Measurements from ENCODE around the gene OST4. TPM values are rescaled to one million over a fixed set of nuclear protein-coding genes. Genes with fewer than 3 reads are reported as not detected.
"Not testable (repeated sequence)": the region's sequence is repeated elsewhere in the genome, so short reads cannot be mapped to it uniquely, and the experiment has no call there.

The OST4 gene
- total RNA-seq, 4 donors from 2014 or later, result 92.7 to 320 (median 202) TPM

DNA sequence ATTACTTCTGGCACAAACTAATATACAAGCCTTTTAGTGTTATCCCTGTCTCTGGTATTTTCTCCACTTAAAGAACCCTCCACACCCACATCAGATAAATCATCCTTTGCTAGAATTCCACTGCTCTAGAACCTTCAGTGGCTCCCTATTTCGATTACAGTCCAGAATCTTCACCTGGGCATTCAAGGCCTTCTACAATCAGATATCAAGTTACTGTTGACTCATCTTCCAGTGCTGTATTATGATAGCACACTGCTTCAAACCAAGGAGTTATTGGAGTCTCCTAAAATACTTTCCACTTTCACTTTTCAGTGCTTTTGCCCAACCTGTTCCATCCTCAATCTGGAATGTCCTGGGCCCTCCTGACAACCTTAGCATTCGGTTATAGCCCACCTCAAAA is 44.1 kb upstream of the OST4 start:
- TF ChIP-seq POLR2AphosphoS5 (IDR thresholded peaks at IDR 0.05) (no peak), POLR2A (IDR thresholded peaks at IDR 0.05) (no peak), EP300 (IDR thresholded peaks at IDR 0.05; ENCODE audit: low read depth) (no peak)
- TF ChIP-seq, protein P1, sequence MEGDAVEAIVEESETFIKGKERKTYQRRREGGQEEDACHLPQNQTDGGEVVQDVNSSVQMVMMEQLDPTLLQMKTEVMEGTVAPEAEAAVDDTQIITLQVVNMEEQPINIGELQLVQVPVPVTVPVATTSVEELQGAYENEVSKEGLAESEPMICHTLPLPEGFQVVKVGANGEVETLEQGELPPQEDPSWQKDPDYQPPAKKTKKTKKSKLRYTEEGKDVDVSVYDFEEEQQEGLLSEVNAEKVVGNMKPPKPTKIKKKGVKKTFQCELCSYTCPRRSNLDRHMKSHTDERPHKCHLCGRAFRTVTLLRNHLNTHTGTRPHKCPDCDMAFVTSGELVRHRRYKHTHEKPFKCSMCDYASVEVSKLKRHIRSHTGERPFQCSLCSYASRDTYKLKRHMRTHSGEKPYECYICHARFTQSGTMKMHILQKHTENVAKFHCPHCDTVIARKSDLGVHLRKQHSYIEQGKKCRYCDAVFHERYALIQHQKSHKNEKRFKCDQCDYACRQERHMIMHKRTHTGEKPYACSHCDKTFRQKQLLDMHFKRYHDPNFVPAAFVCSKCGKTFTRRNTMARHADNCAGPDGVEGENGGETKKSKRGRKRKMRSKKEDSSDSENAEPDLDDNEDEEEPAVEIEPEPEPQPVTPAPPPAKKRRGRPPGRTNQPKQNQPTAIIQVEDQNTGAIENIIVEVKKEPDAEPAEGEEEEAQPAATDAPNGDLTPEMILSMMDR (IDR thresholded peaks at IDR 0.05), result no peak
- in situ Hi-C loops (cut with MboI; ENCODE audit: low pct_ligation_motif_present in 1 of 4, low pct_unique_long_range_greater_than_20kb in 1 of 4, low sequenced_read_pairs in 3 of 4) (loop anchor here in 1 of 4 donors (25.0 kb wide), 1 partner anchor 97 kb away; the partner anchor contains the start of genes ATRAID, CAD and SLC5A6), intact Hi-C loops (cut with DNase I; ENCODE audit: low total_unique reads) (no loop called here)
- DNase-seq, result no peak
- 50 to 62% methylated on average over 2 of the region's 2 CpGs for WGBS, 2 donors (ENCODE audit: low coverage in 1 of 2)
- H3K27me3 ChIP-seq, result peaks cover 42% of the 10 kb centered on the region
- H3K9me3 ChIP-seq, result no peaks in the 10 kb centered on the region
- no peak overlapping the region for H3K27ac ChIP-seq
- H3K4me1 ChIP-seq, result peaks cover 4 to 6% (median 5%) of the 10 kb centered on the region in 4 donors
- H3K4me3 ChIP-seq, result no peak overlapping the region
- no peaks in the 10 kb centered on the region for H3K36me3 ChIP-seq

DNA sequence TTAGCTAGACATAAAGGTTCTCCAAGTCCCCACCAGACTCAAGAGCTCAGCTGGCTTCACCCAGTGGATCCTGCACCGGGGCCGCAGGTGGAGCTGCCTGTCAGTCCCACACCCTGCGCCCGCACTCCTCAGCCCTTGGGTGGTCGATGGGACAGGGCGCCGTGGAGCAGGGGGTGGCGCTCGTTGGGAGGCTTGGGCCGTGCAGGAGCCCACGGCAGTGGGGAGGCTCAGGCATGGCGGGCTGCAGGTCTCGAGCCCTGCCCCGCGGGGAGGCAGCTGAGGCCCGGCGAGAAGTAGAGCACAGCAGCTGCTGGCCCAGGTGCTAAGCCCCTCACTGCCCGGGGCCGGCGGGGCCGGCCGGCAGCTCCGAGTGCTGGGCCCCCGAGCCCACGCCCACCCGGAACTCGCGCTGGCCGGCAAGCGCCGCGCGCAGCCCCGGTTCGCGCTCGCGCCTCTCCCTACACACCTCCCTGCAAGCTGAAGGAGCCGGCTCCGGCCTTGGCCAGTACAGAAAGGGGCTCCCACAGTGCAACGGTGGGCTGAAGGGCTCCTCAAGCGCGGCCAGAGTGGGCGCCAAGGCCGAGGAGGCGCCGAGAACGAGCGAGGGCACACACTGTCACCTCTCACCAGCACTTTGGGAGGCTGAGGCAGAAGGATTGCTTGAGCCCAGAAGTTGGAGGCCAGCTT is 40.1 kb upstream of the OST4 start:
- DNase-seq; H3K4me3 ChIP-seq; H3K4me1 ChIP-seq; H3K36me3 ChIP-seq; H3K27ac ChIP-seq; H3K9me3 ChIP-seq; intact Hi-C loops (cut with DNase I; ENCODE audit: low total_unique reads); H3K27me3 ChIP-seq: not testable (repeated sequence)
- in situ Hi-C loops (cut with MboI; ENCODE audit: low pct_ligation_motif_present in 1 of 4, low pct_unique_long_range_greater_than_20kb in 1 of 4, low sequenced_read_pairs in 3 of 4), result loop anchor here in 1 of 4 donors (25.0 kb wide), 1 partner anchor 101 kb away; the partner anchor contains the start of genes ATRAID, CAD and SLC5A6
- 93% methylated on average over 38 of the region's 49 CpGs; no CpG with 5 or more reads in 1 of the 2 donors for WGBS, 2 donors (ENCODE audit: low coverage in 1 of 2)

DNA sequence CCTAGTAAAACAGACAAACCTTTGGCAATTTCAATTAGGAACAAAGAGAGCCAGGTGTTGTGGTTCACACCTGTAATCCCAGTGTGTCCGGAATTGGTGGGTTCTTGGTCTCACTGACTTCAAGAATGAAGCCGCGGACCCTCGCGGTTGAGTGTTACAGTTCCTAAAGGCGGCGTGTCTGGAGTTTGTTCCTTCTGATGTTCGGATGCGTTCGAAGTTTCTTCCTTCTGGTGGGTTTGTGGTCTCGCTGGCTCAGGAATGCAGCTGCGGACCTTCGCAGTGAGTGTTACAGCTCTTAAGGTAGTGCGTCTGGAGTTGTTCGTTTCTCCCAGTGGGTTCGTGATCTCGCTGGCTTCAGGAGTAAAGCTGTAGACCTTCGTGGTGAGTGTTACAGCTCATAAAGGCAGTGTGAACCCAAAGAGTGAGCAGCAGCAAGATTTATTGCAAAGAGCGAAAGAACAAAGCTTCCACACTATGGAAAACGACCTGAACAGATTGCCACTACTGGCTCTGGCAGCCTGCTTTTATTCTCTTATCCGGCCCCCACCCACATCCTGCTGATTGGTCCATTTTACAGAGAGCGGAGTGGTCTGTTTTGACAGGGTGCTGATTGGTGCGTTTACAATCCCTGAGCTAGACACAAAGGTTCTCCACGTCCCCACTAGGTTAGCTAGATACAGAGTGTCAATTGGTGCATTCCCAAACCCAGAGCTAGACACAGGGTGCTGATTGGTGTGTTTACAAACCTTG is 39.3 kb upstream of the OST4 start:
- H3K36me3 ChIP-seq; H3K4me1 ChIP-seq; intact Hi-C loops (cut with DNase I; ENCODE audit: low total_unique reads); H3K4me3 ChIP-seq; H3K27me3 ChIP-seq; H3K9me3 ChIP-seq; H3K27ac ChIP-seq; DNase-seq: not testable (repeated sequence)
- 79% methylated on average over 24 of the region's 24 CpGs; no CpG with 5 or more reads in 1 of the 2 donors for WGBS, 2 donors (ENCODE audit: low coverage in 1 of 2)
- in situ Hi-C loops (cut with MboI; ENCODE audit: low pct_ligation_motif_present in 1 of 4, low pct_unique_long_range_greater_than_20kb in 1 of 4, low sequenced_read_pairs in 3 of 4), result loop anchor here in 1 of 4 donors (25.0 kb wide), 1 partner anchor 102 kb away; the partner anchor contains the start of genes ATRAID, CAD and SLC5A6

DNA sequence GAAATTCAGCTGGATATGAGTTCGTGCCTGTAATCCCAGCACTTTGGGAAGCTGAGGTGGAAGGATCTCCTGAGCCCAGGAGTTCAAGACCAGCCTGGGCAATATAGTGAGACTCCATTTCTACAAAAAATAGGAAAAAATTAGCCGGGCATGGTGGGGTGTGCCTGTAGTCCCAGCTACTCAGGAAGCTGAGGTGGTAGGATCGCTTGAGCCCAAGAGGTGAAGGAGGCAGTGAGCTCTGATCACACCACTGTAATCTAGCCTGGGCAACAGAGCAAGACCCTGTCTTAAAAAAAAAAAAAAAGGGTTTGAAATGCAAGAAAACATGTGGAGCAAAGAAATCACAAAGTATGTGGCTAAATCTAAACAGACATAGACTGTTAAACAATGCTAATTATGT is 37.6 kb upstream of the OST4 start:
- peaks cover 5% of the 10 kb centered on the region for H3K27me3 ChIP-seq
- in situ Hi-C loops (cut with MboI; ENCODE audit: low pct_ligation_motif_present in 1 of 4, low pct_unique_long_range_greater_than_20kb in 1 of 4, low sequenced_read_pairs in 3 of 4) (loop anchor here in 2 of 4 donors (10.0 to 25.0 kb wide), 2 partner anchors 103 to 176 kb away; partner anchors contain the start of genes TRIM54 (in 2 of the 2), ATRAID (in 1 of the 2), CAD (in 1 of the 2) and SLC5A6 (in 1 of the 2)), intact Hi-C loops (cut with DNase I; ENCODE audit: low total_unique reads) (no loop called here)
- WGBS, 2 donors (ENCODE audit: low coverage in 1 of 2), result 86 to 90% methylated on average over 3 of the region's 3 CpGs
- H3K4me3 ChIP-seq, result no peak overlapping the region
- H3K9me3 ChIP-seq, result no peaks in the 10 kb centered on the region
- DNase-seq, result no peak
- TF ChIP-seq POLR2A (IDR thresholded peaks at IDR 0.05), result no peak
- TF ChIP-seq, protein P1 (IDR thresholded peaks at IDR 0.05), result no peak
- no peak for TF ChIP-seq EP300 (IDR thresholded peaks at IDR 0.05; ENCODE audit: low read depth)
- TF ChIP-seq POLR2AphosphoS5 (IDR thresholded peaks at IDR 0.05), result no peak
- no peaks in the 10 kb centered on the region for H3K4me1 ChIP-seq
- H3K27ac ChIP-seq, result no peak overlapping the region
- H3K36me3 ChIP-seq, result no peaks in the 10 kb centered on the region

DNA sequence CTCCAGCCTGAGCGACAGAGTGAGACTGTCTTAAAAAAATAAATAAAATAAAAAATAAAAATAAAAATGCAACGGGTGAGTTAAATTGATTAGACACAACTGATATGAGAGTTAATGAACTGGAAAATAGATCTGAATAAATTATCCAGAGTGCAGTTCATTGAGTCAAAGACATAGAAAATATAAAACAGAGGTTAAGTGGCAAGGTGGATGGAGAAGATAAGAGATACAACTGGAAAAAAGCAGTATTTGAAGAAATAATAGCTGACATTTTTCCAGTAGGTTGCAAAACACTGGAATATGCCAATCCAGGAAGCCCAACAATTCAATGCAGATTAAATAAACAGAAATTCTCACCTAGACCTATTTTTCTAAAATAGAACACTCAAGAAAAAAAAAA is 36.8 kb upstream of the OST4 start:
- no peak overlapping the region for H3K4me3 ChIP-seq
- H3K4me1 ChIP-seq, result no peaks in the 10 kb centered on the region
- 84 to 100% methylated on average over 2 of the region's 2 CpGs for WGBS, 2 donors (ENCODE audit: low coverage in 1 of 2)
- intact Hi-C loops (cut with DNase I; ENCODE audit: low total_unique reads) (no loop called here), in situ Hi-C loops (cut with MboI; ENCODE audit: low pct_ligation_motif_present in 1 of 4, low pct_unique_long_range_greater_than_20kb in 1 of 4, low sequenced_read_pairs in 3 of 4) (loop anchor here in 2 of 4 donors (10.0 to 25.0 kb wide), 2 partner anchors 104 to 177 kb away; partner anchors contain the start of genes TRIM54 (in 2 of the 2), ATRAID (in 1 of the 2), CAD (in 1 of the 2) and SLC5A6 (in 1 of the 2))
- no peaks in the 10 kb centered on the region for H3K9me3 ChIP-seq
- no peak for DNase-seq
- no peak overlapping the region for H3K27ac ChIP-seq
- H3K27me3 ChIP-seq, result peaks cover 5% of the 10 kb centered on the region
- no peaks in the 10 kb centered on the region for H3K36me3 ChIP-seq
- no peak for TF ChIP-seq POLR2AphosphoS5 (IDR thresholded peaks at IDR 0.05)
- no peak for TF ChIP-seq EP300 (IDR thresholded peaks at IDR 0.05; ENCODE audit: low read depth)
- TF ChIP-seq, protein P1 (IDR thresholded peaks at IDR 0.05), result no peak
- no peak for TF ChIP-seq POLR2A (IDR thresholded peaks at IDR 0.05)
